Kidney glomerular epithelial cell (primary cell): ENCODE results near the gene TMEM232.

Source experiments
- DNase-seq: peaks from one replicate; lab custom pipeline; 2025; lab: John Stamatoyannopoulos, UW

TMEM232 gene

GRCh38 chr5:110517396-110517795 lies 209.1 kb downstream of the TMEM232 start:
- DNase-seq = peak; percentile 27

- no peak for DNase-seq
Measured at GRCh38 chr5:110514030-110514429, 212.4 kb downstream of the TMEM232 start.

GRCh38 chr5:110512266-110512665 lies 214.2 kb downstream of the TMEM232 start:
- no peak for DNase-seq

DNA sequence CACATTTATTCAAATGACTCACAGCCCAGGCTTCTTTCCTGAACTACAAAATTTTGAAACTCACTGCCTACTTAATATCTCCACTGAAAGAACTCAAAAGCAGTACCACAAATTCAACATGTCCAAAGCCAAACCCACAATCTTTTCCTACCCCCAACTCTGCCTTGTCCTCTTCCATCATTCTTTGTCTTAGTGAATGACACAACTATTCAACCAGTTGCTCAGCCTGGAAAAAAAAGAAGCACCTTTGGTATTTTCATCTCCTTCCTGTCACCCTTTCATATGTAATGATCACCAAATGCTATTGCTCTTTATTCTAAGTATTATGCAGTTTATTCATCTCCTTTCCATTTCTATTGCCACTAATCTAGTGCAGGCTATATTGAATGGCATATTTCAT lies 216.3 kb downstream of the TMEM232 start:
- DNase-seq = no peak

DNA sequence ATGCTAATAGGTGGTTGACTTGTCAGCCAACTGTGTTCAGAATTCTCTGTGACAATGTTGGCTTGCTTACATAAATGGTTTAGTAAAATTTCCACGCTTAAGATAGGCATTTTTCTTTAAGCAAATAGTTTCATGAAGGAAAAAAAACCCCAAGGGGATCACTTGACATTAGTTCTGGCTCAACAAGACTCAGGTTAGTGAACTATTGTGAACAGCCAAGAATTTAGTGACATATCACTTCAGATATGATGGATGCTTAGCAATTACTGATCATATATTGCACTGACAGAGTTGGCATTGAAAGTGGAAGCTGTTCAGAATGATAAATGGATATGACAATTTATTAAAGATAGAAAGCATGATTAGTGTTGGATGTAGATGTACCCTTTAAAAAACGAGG lies 218.5 kb downstream of the TMEM232 start:
- no peak for DNase-seq

DNA sequence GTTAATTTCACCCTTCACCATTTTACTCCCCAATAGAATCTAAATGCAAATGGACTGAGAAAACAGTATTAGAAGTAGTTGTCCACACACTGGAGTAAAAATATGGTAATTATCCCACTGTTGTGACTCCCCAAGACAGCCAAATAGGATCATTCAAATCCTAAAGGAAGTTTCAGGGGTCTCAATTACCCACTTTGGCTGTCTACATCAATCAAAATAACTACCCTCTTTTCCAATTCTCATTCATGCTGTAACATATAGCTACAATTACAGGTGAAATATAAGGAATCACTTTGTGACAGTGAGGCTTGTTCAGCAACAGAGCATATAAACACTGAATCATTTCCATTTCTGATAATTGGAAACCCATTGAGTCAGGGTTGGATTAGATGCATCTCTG lies 220.1 kb downstream of the TMEM232 start:
- DNase-seq = no peak

GRCh38 chr5:110496276-110496675 lies 230.2 kb downstream of the TMEM232 start:
- DNase-seq = no peak

GRCh38 chr5:110492446-110492845 lies 234.0 kb downstream of the TMEM232 start:
- no peak for DNase-seq

GRCh38 chr5:110478895-110479294 lies 247.6 kb downstream of the TMEM232 start:
- DNase-seq = peak; percentile 75

DNA sequence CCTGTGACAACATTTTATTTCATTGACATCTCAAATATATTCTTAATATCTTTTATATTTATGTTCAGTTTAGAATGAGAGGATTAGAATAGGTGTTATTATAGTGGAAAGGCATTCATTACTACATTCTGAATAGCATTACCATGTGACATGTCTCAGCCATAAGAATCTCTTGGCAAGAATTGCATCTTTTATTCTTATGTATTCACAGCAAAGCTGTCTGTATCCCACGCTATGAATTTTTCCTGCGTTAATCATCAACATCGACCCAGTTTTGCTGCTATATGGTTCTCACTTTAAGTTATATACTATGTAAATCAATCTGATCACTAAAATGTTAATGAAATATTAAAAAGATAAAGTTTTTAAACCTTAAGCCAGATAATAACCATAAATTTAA lies 248.6 kb downstream of the TMEM232 start:
- no peak for DNase-seq

- DNase-seq = no peak
Measured at GRCh38 chr5:110476164-110476563, 250.3 kb downstream of the TMEM232 start.

- DNase-seq = no peak
Measured at GRCh38 chr5:110475529-110475928, 250.9 kb downstream of the TMEM232 start.

GRCh38 chr5:110469486-110469885 lies 257.0 kb downstream of the TMEM232 start:
- DNase-seq = no peak

DNA sequence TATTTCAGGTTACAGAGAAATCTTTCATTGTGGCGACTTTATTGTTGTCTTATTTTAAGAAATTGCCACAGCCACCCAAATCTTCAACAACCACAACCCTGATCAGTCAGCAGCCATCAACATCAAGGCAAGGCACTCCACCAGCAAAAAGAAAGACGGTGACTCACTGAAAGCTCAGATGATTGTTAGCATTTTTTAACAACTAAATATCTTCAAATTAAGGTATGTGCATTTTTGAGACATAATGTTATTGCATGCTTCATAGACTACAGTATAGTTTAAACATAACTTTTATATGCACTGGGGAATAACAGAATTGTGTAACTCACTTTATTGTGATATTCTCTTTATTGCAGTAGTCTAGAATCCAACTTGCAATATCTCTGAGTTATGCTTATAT lies 263.4 kb downstream of the TMEM232 start:
- DNase-seq = no peak

DNA sequence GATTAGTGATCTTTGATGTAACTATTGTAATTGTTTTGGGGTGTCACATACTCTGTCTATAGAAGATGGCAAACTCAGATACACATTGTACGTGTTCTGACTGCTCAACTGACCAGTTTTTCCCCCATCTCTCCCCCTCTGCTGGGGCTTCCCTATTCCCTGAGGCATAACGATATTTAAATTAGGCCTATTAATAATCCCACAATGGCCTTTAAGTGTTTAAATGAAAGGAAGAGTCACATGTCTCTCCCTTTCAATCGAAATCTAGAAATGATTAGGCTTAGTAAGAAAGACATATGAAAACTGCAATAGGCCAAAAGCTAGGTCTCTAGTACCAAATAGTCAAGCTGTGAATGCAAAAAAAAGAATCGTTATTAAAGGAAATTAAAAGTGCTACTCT lies 265.6 kb downstream of the TMEM232 start:
- DNase-seq = no peak

GRCh38 chr5:110458313-110458712 lies 268.2 kb downstream of the TMEM232 start:
- DNase-seq = no peak

DNA sequence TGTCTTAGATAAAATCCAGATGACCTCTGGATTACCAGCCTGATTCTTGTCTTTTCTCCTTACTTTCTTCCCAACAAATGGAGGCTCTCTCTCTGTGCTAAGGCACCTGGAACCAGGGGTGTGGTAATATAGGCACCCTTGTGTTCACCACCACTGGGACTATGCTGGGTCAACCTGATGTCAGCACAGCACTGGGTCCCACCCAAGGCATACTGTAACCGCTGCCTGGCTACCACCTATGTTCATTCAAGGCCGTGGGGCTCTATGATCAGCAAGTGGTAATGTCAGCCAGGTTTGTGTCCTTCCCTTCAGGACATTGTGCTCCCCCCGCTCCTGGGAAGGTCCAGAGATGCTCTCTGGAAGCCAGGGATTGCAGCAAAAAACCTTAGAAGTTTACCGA lies 283.6 kb downstream of the TMEM232 start:
- DNase-seq = no peak

DNA sequence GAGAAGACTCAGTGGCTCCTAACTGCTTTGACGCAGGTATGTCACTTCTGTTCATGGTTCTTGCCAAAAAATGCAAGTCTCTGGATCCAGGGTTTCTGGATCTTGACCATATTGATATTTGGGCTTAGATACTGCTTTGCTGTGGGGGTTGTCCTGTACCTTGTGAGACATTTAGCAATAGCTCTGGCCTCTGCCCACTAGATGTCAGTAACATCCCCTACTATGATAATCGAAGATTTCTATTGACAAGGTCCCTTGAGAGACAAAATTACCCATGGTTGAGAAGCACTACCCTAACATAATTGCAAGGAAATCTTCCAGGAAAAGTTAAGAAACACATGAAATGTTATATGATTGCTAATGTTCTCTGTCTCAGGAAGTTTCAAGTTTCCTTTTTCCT lies 285.4 kb downstream of the TMEM232 start:
- peak; percentile 29 for DNase-seq

DNA sequence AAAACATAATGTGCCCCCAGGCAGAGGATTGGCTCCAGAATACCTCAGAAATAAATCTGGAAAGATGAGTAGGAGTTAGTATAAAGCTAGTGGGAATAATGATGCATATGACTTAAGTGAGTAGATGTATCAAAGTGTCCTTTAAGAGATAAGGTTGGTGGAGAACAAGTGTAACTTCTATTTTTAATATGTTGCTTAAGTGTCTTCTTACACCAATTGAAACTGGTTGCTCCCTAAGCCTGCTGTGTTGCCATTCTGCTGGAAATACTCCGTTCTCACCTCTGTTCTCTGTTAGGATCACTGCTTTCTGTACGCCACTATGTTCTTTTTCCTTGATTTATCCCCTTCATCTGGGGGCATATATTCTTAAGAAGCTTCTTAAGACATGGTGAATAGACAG lies 286.4 kb downstream of the TMEM232 start:
- DNase-seq = no peak

- no peak for DNase-seq
Measured at GRCh38 chr5:110439296-110439695, 287.2 kb downstream of the TMEM232 start.

DNA sequence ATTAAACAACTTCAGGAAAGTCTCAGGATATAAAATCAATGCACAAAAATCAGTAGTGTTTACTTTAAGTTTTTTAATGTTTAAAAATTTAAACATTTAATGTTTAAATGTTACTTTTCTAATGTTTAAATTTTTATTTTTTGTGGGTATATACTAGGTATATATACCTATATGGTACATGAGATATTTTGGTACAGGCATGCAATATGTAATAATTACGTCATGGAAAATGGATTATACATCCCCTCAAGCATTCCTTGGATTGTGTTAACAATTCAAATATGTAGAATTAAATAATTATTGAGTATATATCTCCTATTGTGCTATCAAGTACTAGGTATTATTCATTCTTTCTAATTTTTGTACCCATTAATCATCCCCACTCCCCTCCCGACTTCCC lies 291.3 kb downstream of the TMEM232 start:
- DNase-seq = no peak

GRCh38 chr5:110431603-110432002 lies 294.9 kb downstream of the TMEM232 start:
- DNase-seq = no peak

DNA sequence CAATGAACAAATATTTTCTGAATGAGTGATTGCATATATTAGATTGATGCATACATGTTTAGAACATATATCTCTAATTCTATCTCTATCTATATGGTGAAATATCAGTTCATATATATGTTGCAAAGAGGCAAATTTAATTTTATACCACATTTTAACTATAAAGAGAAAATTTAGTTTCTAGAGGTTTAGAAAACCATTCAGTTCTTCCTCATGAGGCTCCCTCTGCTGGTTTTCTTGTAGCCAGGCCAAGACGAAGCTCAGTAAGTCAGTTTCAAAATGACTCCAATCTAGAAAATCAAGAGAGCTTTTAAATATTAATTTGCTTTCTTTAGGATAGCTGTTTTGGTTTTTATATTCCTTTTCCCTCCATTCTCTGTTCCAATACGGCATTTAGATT lies 312.1 kb downstream of the TMEM232 start:
- DNase-seq = no peak

GRCh38 chr5:110413856-110414255 lies 312.6 kb downstream of the TMEM232 start:
- peak; percentile 9 for DNase-seq

DNA sequence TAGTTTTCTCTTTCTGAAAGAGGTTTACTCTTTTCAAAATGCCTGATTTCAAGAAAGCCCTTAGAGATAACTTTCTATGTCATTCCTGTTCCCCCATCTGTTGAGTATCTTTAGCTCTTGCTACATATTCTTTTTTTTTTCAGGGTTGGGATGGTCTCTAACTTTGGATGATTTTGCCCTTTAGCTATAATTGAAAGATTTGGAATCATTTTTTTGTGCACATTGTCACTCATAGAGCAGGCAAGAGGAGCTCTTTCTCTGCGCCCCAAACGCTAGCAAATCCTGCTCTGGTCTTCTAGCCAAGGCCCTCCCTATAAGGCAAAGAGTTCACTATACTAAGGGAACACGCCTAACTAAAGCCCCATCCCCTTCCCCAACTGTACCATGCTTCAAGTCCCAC lies 316.9 kb downstream of the TMEM232 start:
- DNase-seq = no peak
